Liver (tissue), 3 donors: ENCODE results near the gene NFILZ.

ENCODE experiments used
- ATF3 ChIP-seq: IDR thresholded peaks from 2 replicates; pipeline ENCODE4 v1.6.1; 2016; ENCODE audit warnings: antibody characterized with exemption
- CTCF ChIP-seq: fragments of 150-350 bp; IDR thresholded peaks from 2 replicates; pipeline ENCODE4 v1.5.1; 2017; ENCODE audit warnings: improper control_type of control experiment, low read depth, low read length; ENCODE audit not compliant: missing input control
- FOXA1 ChIP-seq: IDR thresholded peaks from 2 replicates; pipeline ENCODE4 v1.6.1; 2016; ENCODE audit warnings: antibody characterized with exemption
- GABPA ChIP-seq, 2 donors: IDR thresholded peaks in 1 of 2; conservative IDR thresholded peaks in 1 of 2; 2 replicates each; pipeline ENCODE4 v1.6.1; 2016; ENCODE audit warnings: antibody characterized with exemption in 2 of 2, mild to moderate bottlenecking in 1 of 2, moderate library complexity in 1 of 2
- HNF4G ChIP-seq: IDR thresholded peaks from 2 replicates; pipeline ENCODE4 v1.6.1; 2016; ENCODE audit warnings: antibody characterized with exemption
- JUND ChIP-seq, 2 donors: IDR thresholded peaks; 2 replicates each; pipeline ENCODE4 v1.6.1; 2016; ENCODE audit warnings: antibody characterized with exemption in 2 of 2
- RAD21 ChIP-seq, 2 donors: IDR thresholded peaks; 2 replicates each; pipeline ENCODE4 v1.6.1; 2016; ENCODE audit warnings: antibody characterized with exemption in 2 of 2, mild to moderate bottlenecking in 2 of 2
- RXRA ChIP-seq, 2 donors: IDR thresholded peaks; 2 replicates each; pipeline ENCODE4 v1.6.1; 2017 to 2018; ENCODE audit warnings: antibody characterized with exemption in 2 of 2, mild to moderate bottlenecking in 1 of 2
- SP1 ChIP-seq: IDR thresholded peaks from 2 replicates; pipeline ENCODE4 v1.6.1; 2018; ENCODE audit warnings: antibody characterized with exemption, mild to moderate bottlenecking
- TAF1 ChIP-seq: conservative IDR thresholded peaks from 2 replicates; pipeline ENCODE4 v1.6.1; 2016; ENCODE audit warnings: antibody characterized with exemption, mild to moderate bottlenecking
- YY1 ChIP-seq: IDR thresholded peaks from 2 replicates; pipeline ENCODE4 v1.6.1; 2016; ENCODE audit warnings: antibody characterized with exemption, mild to moderate bottlenecking
- ZBTB33 ChIP-seq: IDR thresholded peaks from 2 replicates; pipeline ENCODE4 v1.6.1; 2016; ENCODE audit warnings: antibody characterized with exemption
- TF ChIP-seq, protein P1 (sequence below): IDR thresholded peaks from 2 replicates; pipeline ENCODE4 v1.6.1; 2016; ENCODE audit warnings: antibody characterized with exemption, mild to moderate bottlenecking
- TF ChIP-seq, protein P2 (sequence below): IDR thresholded peaks from 2 replicates; pipeline ENCODE4 v1.6.1; 2016; ENCODE audit warnings: antibody characterized with exemption
- donor health status: healthy.
- donor health status: healthy.

GRCh38 chr19:8595651-8596050 is 34.8 kb upstream of the NFILZ start:
- TF ChIP-seq CTCF = no peak
- no peak for TF ChIP-seq JUND (IDR thresholded peaks at IDR 0.05)
- no peak for TF ChIP-seq YY1
- no peak for TF ChIP-seq FOXA1
- TF ChIP-seq HNF4G = no peak
- TF ChIP-seq, protein P1, sequence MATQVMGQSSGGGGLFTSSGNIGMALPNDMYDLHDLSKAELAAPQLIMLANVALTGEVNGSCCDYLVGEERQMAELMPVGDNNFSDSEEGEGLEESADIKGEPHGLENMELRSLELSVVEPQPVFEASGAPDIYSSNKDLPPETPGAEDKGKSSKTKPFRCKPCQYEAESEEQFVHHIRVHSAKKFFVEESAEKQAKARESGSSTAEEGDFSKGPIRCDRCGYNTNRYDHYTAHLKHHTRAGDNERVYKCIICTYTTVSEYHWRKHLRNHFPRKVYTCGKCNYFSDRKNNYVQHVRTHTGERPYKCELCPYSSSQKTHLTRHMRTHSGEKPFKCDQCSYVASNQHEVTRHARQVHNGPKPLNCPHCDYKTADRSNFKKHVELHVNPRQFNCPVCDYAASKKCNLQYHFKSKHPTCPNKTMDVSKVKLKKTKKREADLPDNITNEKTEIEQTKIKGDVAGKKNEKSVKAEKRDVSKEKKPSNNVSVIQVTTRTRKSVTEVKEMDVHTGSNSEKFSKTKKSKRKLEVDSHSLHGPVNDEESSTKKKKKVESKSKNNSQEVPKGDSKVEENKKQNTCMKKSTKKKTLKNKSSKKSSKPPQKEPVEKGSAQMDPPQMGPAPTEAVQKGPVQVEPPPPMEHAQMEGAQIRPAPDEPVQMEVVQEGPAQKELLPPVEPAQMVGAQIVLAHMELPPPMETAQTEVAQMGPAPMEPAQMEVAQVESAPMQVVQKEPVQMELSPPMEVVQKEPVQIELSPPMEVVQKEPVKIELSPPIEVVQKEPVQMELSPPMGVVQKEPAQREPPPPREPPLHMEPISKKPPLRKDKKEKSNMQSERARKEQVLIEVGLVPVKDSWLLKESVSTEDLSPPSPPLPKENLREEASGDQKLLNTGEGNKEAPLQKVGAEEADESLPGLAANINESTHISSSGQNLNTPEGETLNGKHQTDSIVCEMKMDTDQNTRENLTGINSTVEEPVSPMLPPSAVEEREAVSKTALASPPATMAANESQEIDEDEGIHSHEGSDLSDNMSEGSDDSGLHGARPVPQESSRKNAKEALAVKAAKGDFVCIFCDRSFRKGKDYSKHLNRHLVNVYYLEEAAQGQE = no peak
- no peak for TF ChIP-seq RAD21 (IDR thresholded peaks at IDR 0.05)
- TF ChIP-seq GABPA (IDR thresholded peaks at IDR 0.05 in 1 of 2, conservative IDR thresholded peaks at IDR 0.05 in 1 of 2) = no peak
- TF ChIP-seq SP1 = no peak
- no peak for TF ChIP-seq TAF1
- TF ChIP-seq RXRA (IDR thresholded peaks at IDR 0.05) = no peak
- TF ChIP-seq, protein P2, sequence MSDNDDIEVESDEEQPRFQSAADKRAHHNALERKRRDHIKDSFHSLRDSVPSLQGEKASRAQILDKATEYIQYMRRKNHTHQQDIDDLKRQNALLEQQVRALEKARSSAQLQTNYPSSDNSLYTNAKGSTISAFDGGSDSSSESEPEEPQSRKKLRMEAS = no peak
- TF ChIP-seq ZBTB33 = no peak
- TF ChIP-seq ATF3 = no peak
